Panc1 (cell line): ENCODE data around the gene SDF2L1. TPM values are rescaled to one million over a fixed set of nuclear protein-coding genes. Genes with fewer than 3 reads are reported as not detected.

ENCODE experiments used
- ATAC-seq: fragments of 200-7000 bp; cut with Tn5 transposase; 2 replicates; pipeline ENCODE4 v1.9.1; 2020; ENCODE audit warnings: mild to moderate bottlenecking, moderate library complexity
- BruUV-seq: library from RNA; stranded (reverse); fragments of 400-500 nt; replicated peaks from 2 replicates; lab custom pipeline; 2021; lab: Mats Ljungman, UMichigan
- CTCF ChIA-PET: fragments of 300-600 bp; sonication (Branson Sonifier 250); formaldehyde crosslinking; loops from one replicate; lab custom pipeline; 2022; ENCODE audit warnings: antibody characterized with exemption; lab: Charles Lee
- POLR2A ChIA-PET: fragments of 300-600 bp; sonication (Branson Sonifier 250); formaldehyde crosslinking; loops from one replicate; lab custom pipeline; 2022; ENCODE audit warnings: antibody characterized with exemption; lab: Charles Lee
- DNase-seq: peaks from one replicate; pipeline ENCODE4 v3.0.0-alpha.2; 2010; ENCODE audit warnings: low read depth, low spot score
- H3K27ac ChIP-seq: 2 replicates; pipeline ENCODE4 v1.5.1; 2011; ENCODE audit warnings: mild to moderate bottlenecking, low read length, inconsistent platforms
- H3K27me3 ChIP-seq: fragments of 200-500 bp; sonication (Bioruptor generic); 2 replicates; pipeline ENCODE4 v1.6.0; 2014; ENCODE audit warnings: low read length, inconsistent platforms; ENCODE audit not compliant: control insufficient read depth, insufficient read depth
- H3K36me3 ChIP-seq: fragments of 200-500 bp; sonication (Bioruptor generic); 2 replicates; pipeline ENCODE4 v1.5.1; 2014; ENCODE audit warnings: inconsistent platforms, mild to moderate bottlenecking, low read length, moderate library complexity; ENCODE audit not compliant: control insufficient read depth, insufficient read depth
- H3K4me1 ChIP-seq: 2 replicates; pipeline ENCODE4 v1.5.1; 2011; ENCODE audit warnings: inconsistent platforms, mild to moderate bottlenecking, low read length, moderate library complexity; ENCODE audit not compliant: control insufficient read depth, insufficient read depth
- H3K4me3 ChIP-seq, 2 experiments: 2 replicates each; pipeline ENCODE4 v1.5.1; 2011 to 2012; ENCODE audit warnings: low read depth in 2 of 2, low read length in 2 of 2, mild to moderate bottlenecking in 2 of 2, inconsistent platforms in 1 of 2, moderate library complexity in 1 of 2
- H3K9me3 ChIP-seq: fragments of 200-500 bp; sonication (Bioruptor generic); 2 replicates; pipeline ENCODE4 v1.5.1; 2014; ENCODE audit warnings: low read depth, mild to moderate bottlenecking, inconsistent platforms, low read length, moderate library complexity; ENCODE audit not compliant: control insufficient read depth, insufficient read depth
- POLR2AphosphoS5 ChIP-seq: IDR thresholded peaks from 2 replicates; pipeline ENCODE4 v1.6.1; 2012; ENCODE audit warnings: mild to moderate bottlenecking, low read depth, low read length, moderate library complexity
- SIN3A ChIP-seq: IDR thresholded peaks from 2 replicates; pipeline ENCODE4 v1.6.1; 2012; ENCODE audit warnings: low read depth, mild to moderate bottlenecking, low read length, moderate library complexity, borderline replicate concordance; ENCODE audit not compliant: insufficient read depth
- TCF7L2 ChIP-seq: IDR thresholded peaks from 2 replicates; pipeline ENCODE4 v1.6.1; 2011; ENCODE audit warnings: mild to moderate bottlenecking, low read depth, low read length, inconsistent platforms
- in situ Hi-C: cut with HindIII; loops from 2 replicates; pipeline ENCODE4 v1.10.0; 2016; ENCODE audit warnings: low sequenced_read_pairs, low pct_unique_long_range_greater_than_20kb
- intact Hi-C: fragments of 100-400 bp; cut with micrococcal nuclease; formaldehyde crosslinking; loops from one replicate; pipeline ENCODE4 v1.10.0; 2022; ENCODE audit not compliant: unreplicated experiment
- total RNA-seq: library from RNA; stranded (reverse); gene quantifications from one replicate; pipeline ENCODE4 v1.2.1, GENCODE V29; 2021; ENCODE audit not compliant: unreplicated experiment
- TF ChIP-seq, protein P1 (sequence below): fragments of 450-650 bp; IDR thresholded peaks from 2 replicates; pipeline ENCODE4 v1.5.1; 2017; ENCODE audit warnings: mild to moderate bottlenecking
- TF ChIP-seq, protein P2 (sequence below), 2 experiments: IDR thresholded peaks; 2 replicates each; pipeline ENCODE4 v1.6.1; 2011 to 2012; ENCODE audit warnings: low read depth in 2 of 2, control low read depth in 1 of 2, low read length in 1 of 2, mild to moderate bottlenecking in 1 of 2, moderate library complexity in 1 of 2; ENCODE audit not compliant: insufficient read depth in 1 of 2

The SDF2L1 gene
- total RNA-seq, 1 experiment from 2014 or later = 66.0 TPM

DNA sequence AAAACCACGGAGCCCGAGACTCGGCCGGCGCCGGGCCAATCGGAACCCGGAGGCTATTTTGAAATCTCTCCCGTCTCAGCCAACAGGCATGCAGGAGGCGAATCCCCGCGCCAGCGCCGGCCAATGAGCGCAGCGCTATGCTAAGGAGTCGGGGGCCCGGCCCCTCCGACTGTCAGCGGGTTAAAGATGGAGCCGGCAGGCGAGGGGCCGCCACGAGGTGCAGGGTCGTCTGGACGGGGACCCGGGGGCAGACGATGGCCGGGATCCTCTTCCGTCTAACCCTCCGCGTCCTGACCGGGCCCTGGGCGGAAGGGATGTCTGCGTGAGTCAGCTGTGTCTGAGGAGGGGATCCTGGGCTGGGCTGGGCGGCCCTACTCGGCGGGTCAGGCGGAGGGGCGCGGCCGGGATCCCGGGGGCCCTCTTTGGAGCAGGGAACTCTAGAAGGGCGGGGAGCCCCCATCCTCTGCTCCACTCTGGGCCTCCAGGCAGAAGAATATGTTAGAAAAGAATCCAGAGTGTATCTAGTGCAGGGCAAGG lies 10.0 kb downstream of the SDF2L1 start:
- Histone ChIP-seq H3K36me3 (no peaks in the 10 kb centered on the region), H3K4me3 (peak overlapping the region; percentile 64 to 69), H3K9me3 (no peaks in the 10 kb centered on the region), H3K27me3 (no peaks in the 10 kb centered on the region), H3K4me1 (peaks cover 2% of the 10 kb centered on the region; the same call in 1 of the 2 replicates), H3K27ac (peak overlapping the region; percentile 75; the same call in 1 of the 2 replicates)
- ChIA-PET POLR2A (interaction anchor here (0.6 kb wide), 1 partner anchor 11 kb away, joined by 5 read pairs; no protein-coding TSS in a partner anchor), CTCF (no interaction called here)
- in situ Hi-C loops (no loop called here), intact Hi-C loops (no loop called here)
- TF ChIP-seq TCF7L2 = no peak
- TF ChIP-seq SIN3A = peak; percentile 54; the same call in 1 of the 2 replicates
- no peak for DNase-seq
- peak; percentile 96 for ATAC-seq
- no TSS peak for BruUV-seq

DNA sequence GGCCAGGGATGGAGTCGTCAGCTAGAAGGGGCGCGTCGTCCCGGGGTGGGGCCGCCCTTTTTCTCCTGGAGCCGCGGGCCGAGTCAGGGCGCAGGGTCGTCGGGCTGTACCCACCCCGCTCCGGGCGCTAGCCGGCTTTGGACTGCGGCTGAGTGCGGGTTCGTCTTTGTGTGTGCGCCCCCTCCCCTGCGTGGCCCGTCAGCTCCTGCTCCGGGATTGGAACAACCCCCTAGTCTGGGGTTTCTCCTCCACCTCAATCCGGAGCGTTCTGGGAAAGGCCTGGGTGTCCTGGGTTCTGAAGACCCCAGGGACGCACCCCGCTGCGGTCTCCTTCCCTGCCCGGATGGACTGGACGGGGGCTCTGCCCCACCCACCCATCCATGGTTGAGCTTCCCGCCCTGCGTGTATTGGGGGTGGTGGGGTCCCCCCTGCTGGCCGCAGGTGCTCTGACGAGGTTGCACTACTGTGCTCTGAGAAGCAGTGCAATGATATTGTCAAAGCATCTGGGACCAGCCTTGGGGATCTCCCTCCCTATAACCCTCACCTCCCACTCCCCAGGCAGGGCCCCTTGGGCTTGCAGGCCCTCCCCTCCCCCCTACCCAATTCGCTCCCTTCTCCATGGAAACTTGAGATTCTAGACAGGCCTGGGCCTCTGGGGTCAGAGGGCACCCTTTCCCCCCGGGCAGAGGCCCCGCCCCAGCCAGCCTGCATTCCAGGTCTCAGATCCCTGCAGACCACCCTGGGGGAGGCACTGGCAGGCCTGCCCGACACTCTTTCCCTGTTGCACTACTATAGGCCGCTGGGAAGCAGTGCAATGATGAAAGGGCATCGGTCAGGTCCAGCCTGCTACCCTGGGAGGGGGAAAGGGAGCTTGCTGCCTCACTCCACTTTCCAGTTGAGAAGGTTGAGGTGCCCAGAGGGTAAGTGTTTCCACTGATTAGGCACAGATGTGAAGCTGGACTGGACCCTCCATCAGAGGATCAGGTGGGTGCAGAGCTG lies 10.7 kb downstream of the SDF2L1 start:
- BruUV-seq = no TSS peak
- no peak for DNase-seq
- 0 out of 2 replicates have a peak, but pooled peaks have one; percentile 14 for ATAC-seq
- H3K9me3 ChIP-seq = no peaks in the 10 kb centered on the region
- no peaks in the 10 kb centered on the region for H3K27me3 ChIP-seq
- H3K4me1 ChIP-seq = peaks cover 2% of the 10 kb centered on the region; the same call in 1 of the 2 replicates
- ChIA-PET CTCF (no interaction called here), POLR2A (no interaction called here)
- intact Hi-C loops = no loop called here
- in situ Hi-C loops = no loop called here
- H3K36me3 ChIP-seq = no peaks in the 10 kb centered on the region
- peak overlapping the region; percentile 64 to 69 for H3K4me3 ChIP-seq
- no peak for TF ChIP-seq TCF7L2
- TF ChIP-seq, protein P1, sequence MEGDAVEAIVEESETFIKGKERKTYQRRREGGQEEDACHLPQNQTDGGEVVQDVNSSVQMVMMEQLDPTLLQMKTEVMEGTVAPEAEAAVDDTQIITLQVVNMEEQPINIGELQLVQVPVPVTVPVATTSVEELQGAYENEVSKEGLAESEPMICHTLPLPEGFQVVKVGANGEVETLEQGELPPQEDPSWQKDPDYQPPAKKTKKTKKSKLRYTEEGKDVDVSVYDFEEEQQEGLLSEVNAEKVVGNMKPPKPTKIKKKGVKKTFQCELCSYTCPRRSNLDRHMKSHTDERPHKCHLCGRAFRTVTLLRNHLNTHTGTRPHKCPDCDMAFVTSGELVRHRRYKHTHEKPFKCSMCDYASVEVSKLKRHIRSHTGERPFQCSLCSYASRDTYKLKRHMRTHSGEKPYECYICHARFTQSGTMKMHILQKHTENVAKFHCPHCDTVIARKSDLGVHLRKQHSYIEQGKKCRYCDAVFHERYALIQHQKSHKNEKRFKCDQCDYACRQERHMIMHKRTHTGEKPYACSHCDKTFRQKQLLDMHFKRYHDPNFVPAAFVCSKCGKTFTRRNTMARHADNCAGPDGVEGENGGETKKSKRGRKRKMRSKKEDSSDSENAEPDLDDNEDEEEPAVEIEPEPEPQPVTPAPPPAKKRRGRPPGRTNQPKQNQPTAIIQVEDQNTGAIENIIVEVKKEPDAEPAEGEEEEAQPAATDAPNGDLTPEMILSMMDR = no peak
- TF ChIP-seq SIN3A = no peak
- TF ChIP-seq, protein P2, sequence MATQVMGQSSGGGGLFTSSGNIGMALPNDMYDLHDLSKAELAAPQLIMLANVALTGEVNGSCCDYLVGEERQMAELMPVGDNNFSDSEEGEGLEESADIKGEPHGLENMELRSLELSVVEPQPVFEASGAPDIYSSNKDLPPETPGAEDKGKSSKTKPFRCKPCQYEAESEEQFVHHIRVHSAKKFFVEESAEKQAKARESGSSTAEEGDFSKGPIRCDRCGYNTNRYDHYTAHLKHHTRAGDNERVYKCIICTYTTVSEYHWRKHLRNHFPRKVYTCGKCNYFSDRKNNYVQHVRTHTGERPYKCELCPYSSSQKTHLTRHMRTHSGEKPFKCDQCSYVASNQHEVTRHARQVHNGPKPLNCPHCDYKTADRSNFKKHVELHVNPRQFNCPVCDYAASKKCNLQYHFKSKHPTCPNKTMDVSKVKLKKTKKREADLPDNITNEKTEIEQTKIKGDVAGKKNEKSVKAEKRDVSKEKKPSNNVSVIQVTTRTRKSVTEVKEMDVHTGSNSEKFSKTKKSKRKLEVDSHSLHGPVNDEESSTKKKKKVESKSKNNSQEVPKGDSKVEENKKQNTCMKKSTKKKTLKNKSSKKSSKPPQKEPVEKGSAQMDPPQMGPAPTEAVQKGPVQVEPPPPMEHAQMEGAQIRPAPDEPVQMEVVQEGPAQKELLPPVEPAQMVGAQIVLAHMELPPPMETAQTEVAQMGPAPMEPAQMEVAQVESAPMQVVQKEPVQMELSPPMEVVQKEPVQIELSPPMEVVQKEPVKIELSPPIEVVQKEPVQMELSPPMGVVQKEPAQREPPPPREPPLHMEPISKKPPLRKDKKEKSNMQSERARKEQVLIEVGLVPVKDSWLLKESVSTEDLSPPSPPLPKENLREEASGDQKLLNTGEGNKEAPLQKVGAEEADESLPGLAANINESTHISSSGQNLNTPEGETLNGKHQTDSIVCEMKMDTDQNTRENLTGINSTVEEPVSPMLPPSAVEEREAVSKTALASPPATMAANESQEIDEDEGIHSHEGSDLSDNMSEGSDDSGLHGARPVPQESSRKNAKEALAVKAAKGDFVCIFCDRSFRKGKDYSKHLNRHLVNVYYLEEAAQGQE (IDR thresholded peaks at IDR 0.05; ENCODE audit: insufficient read depth in 1 of 2, low read depth in 2 of 2, low read length in 1 of 2) = no peak
- no peak for TF ChIP-seq POLR2AphosphoS5
- H3K27ac ChIP-seq = peak overlapping the region; percentile 75; the same call in 1 of the 2 replicates
